Naive thymus-derived CD8-positive, alpha-beta T cell (primary cell): ENCODE results near the gene ALKBH5. TPM values are rescaled to one million over a fixed set of nuclear protein-coding genes. Genes with fewer than 3 reads are reported as not detected.
A peak's percentile ranks its signal among the peaks of the same experiment; 100 is the strongest.
"Not testable (repeated sequence)": the region's sequence is repeated elsewhere in the genome, so short reads cannot be mapped to it uniquely, and the experiment has no call there.

Experiments
- ATAC-seq, 2 donors: fragments of 150-1000 bp; cut with Tn5 transposase in 1 of 2; sonication (Bioruptor Pico), chemical (Tn5 transposase) in 1 of 2; 1 replicate in 1 of 2; 2 replicates in 1 of 2; pipeline ENCODE4 v1.10.0; 2021; ENCODE audit warnings: mild to moderate bottlenecking in 2 of 2, moderate library complexity in 2 of 2
- POLR2A ChIA-PET: fragments of 350-600 bp; sonication (Branson Sonifier 250); formaldehyde crosslinking; loops from one replicate; lab custom pipeline; 2021; ENCODE audit warnings: antibody characterized with exemption; lab: Charles Lee
- DNase-seq, 10 donors: peaks; one replicate each; pipeline versions ENCODE4 v3.0.0 to v3.0.0-alpha.2; 2020 to 2022
- H3K27ac Mint-ChIP-seq, 10 donors: one replicate each; pipeline ENCODE4 v1.8.0; 2020 to 2022; ENCODE audit warnings: mild to moderate bottlenecking in 10 of 10, mixed read lengths in 10 of 10, moderate library complexity in 4 of 10, inconsistent platforms in 1 of 10
- H3K27me3 Mint-ChIP-seq, 5 donors: one replicate each; pipeline ENCODE4 v1.8.0; 2021 to 2022; ENCODE audit warnings: mixed read lengths in 5 of 5
- H3K36me3 Mint-ChIP-seq, 3 donors: one replicate each; pipeline ENCODE4 v1.8.0; 2020 to 2022; ENCODE audit warnings: mixed read lengths in 3 of 3, mild to moderate bottlenecking in 2 of 3, inconsistent platforms in 1 of 3
- H3K4me1 Mint-ChIP-seq, 4 donors: one replicate each; pipeline ENCODE4 v1.8.0; 2021 to 2022; ENCODE audit warnings: mixed read lengths in 4 of 4
- H3K4me3 Mint-ChIP-seq, 10 donors: one replicate each; pipeline ENCODE4 v1.8.0; 2020 to 2022; ENCODE audit warnings: mild to moderate bottlenecking in 10 of 10, mixed read lengths in 10 of 10, moderate library complexity in 6 of 10, inconsistent platforms in 1 of 10
- H3K9me3 Mint-ChIP-seq, 9 donors: one replicate each; pipeline ENCODE4 v1.8.0; 2020 to 2022; ENCODE audit warnings: mixed read lengths in 9 of 9, mild to moderate bottlenecking in 3 of 9, inconsistent platforms in 1 of 9, moderate library complexity in 1 of 9
- polyA plus RNA-seq, 3 donors: library from polyadenylated mRNA; unstranded; fragments of 300-500 nt; fragmentation: Illumina TruSeq; gene quantifications; one replicate each; pipeline ENCODE4 v1.2.3, GENCODE V29; 2021
- total RNA-seq, 8 experiments: library from RNA in 2 of 8; stranded (reverse) in 2 of 8; gene quantifications; one replicate each; pipeline ENCODE4 v1.2.3 and lab custom pipeline; 2021 to 2026

The ALKBH5 gene
- total and polyA plus RNA-seq, 5 experiments from 2014 or later, result 109 to 148 (median 125) TPM

GRCh38 chr17:18208092-18208491, 24.5 kb downstream of the ALKBH5 start:
- DNase-seq, result no peak
- Mint-ChIP-seq H3K36me3 (peaks cover 0 to 82% (median 10%) of the 10 kb centered on the region in 3 donors), H3K27me3 (no peaks in the 10 kb centered on the region), H3K4me1 (peaks cover 2 to 15% (median 6%) of the 10 kb centered on the region in 4 donors), H3K9me3 (no peaks in the 10 kb centered on the region), H3K4me3 (no peak overlapping the region), H3K27ac (peak overlapping the region in 1 of 10 donors; percentile 80)
- POLR2A ChIA-PET, result no interaction called here
- no peak for ATAC-seq

DNA sequence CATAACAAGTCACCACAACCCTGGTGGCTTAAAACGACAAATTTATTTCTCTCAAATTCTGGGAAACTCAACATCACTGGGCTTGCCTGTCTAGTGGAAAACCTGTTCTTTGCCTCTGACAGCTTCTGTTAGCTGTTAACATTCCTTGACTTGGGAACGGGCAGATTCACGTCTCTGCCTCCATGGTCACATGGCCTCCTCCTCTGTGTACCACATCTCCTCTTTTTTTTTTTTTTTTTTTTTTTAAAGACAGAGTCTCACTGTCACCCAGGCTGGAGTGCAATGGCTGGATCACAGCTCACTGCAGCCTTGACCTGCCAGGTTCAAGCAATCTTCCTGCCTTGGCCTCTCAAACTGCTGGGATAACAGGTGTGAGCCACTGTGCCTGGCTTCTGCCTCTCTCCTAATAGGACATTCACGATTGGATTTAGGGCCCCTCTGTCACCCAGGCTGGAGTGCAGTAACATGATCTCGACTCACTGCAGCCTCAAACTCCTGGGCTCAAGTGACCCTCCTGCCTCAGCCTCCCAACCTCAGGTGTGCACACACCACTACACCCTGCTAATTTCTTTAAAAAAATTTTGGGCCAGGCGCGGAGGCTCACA, 30.1 kb downstream of the ALKBH5 start:
- Mint-ChIP-seq H3K4me3 (no peak overlapping the region), H3K27ac (peak overlapping the region in 2 of 10 donors; percentile 81 to 88), H3K9me3 (no peaks in the 10 kb centered on the region), H3K27me3 (no peaks in the 10 kb centered on the region), H3K4me1 (peaks cover 0 to 7% (median 3%) of the 10 kb centered on the region in 4 donors), H3K36me3 (peaks cover 0 to 29% (median 4%) of the 10 kb centered on the region in 3 donors)
- POLR2A ChIA-PET, result interaction anchor here (0.6 kb wide), 1 partner anchor 107 kb away, joined by 4 read pairs; no protein-coding TSS in a partner anchor
- DNase-seq, result no peak
- ATAC-seq, result no peak

- H3K4me1 Mint-ChIP-seq, H3K4me3 Mint-ChIP-seq, ATAC-seq, DNase-seq, H3K9me3 Mint-ChIP-seq, H3K36me3 Mint-ChIP-seq, H3K27me3 Mint-ChIP-seq: not testable (repeated sequence)
- H3K27ac Mint-ChIP-seq, result peak overlapping the region in 1 of 10 donors; percentile 43
- POLR2A ChIA-PET, result interaction anchor here (1.3 kb wide), 1 partner anchor 99 kb away, joined by 4 read pairs; no protein-coding TSS in a partner anchor
Measured at GRCh38 chr17:18216906-18217305, 33.3 kb downstream of the ALKBH5 start.

DNA sequence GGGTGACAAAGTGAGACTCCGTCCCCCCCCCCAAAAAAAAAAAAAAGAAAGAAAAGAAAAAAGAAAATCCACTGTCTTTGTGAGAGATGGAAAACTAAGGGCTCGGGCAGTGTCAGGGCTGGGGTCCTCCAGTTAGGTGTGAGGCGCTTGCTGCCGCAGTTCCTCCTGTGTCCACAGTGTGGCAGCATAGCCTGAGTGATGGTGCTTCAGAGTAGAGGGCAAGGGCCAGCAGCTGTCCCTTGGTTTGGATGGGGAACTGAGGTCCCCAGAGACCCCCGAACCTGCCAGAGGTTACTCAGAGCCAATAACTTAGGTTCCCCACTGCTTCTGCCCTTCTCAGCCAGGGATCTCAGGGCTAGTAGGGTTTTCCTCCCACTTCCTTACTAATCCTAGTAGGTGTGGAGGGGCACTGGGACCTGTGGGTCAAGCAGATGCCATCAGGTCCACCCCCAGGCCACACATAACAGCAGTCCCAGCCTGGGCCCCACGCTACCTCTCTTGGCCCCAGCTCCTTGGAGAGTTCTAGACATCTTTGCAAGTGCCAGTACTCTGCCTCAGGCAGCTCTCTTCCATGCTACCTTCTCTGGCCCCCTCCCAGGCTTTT, 33.9 kb downstream of the ALKBH5 start:
- ATAC-seq (peak; percentile 90 to 95), DNase-seq (peak; percentile 50 to 82 (median 66))
- Mint-ChIP-seq H3K4me3 (no peak overlapping the region), H3K9me3 (no peaks in the 10 kb centered on the region), H3K36me3 (no peaks in the 10 kb centered on the region), H3K4me1 (peaks cover 0 to 7% (median 2%) of the 10 kb centered on the region in 4 donors), H3K27me3 (no peaks in the 10 kb centered on the region), H3K27ac (peak overlapping the region in 3 of 10 donors; percentile 37 to 63 (median 59))
- POLR2A ChIA-PET, result interaction anchor here (0.6 to 1.3 kb wide), 5 partner anchors 29 to 1316 kb away, joined by 3 to 8 read pairs (median 4); partner anchors contain the start of gene SLC47A1

DNA sequence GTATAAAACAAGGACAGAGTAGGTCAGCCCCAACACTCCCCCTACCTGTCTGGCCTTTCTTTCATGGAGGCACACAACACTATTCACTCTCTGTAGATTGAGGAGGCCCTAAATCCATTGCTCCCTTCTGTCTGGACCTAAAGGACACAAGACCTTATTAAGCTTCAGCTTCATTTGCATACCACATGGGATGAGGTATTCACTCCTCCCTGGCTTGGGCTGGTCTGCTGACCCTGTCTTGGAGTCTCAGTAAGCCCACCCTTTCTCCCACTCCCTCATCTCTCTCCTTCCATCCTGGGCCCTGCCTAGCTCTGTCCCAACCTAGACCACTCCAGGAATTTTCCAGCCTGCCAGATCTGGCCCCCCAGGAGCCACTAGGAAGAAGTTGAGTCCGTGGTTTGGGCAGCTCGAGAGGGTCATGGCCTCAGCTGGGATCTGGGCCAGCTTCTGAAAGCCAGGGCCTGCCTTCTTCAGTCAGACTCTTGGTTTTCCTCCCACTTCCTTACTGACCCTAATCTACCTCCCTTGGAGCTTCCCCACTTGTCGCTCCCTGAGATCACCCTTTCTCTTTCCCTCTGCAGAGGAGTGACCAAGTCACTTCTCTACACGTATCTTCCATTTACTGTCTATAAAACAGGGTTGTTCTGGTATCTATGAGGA, 35.3 kb downstream of the ALKBH5 start:
- Mint-ChIP-seq H3K36me3 (no peaks in the 10 kb centered on the region), H3K4me3 (no peak overlapping the region), H3K9me3 (no peaks in the 10 kb centered on the region), H3K4me1 (peaks cover 0 to 7% (median 2%) of the 10 kb centered on the region in 4 donors), H3K27ac (no peak overlapping the region), H3K27me3 (no peaks in the 10 kb centered on the region)
- POLR2A ChIA-PET, result interaction anchor here (0.8 kb wide), 1 partner anchor 31 kb away, joined by 3 read pairs; no protein-coding TSS in a partner anchor
- ATAC-seq (no peak), DNase-seq (no peak)

GRCh38 chr17:18224053-18224386, 40.4 kb downstream of the ALKBH5 start:
- POLR2A ChIA-PET, result interaction anchor here (1.2 kb wide), 1 partner anchor 40 kb away, joined by 6 read pairs; the partner anchor contains the start of gene ALKBH5
- H3K4me3 Mint-ChIP-seq, result no peak overlapping the region

GRCh38 chr17:18224387-18225120, 40.9 kb downstream of the ALKBH5 start:
- DNase-seq (peak in 1 of 10 donors; percentile 64), ATAC-seq (no peak)
- H3K27ac Mint-ChIP-seq, result peak overlapping the region in 4 of 10 donors; percentile 9 to 73 (median 57)
- peak overlapping the region; percentile 37 to 87 (median 68) for H3K4me3 Mint-ChIP-seq
- POLR2A ChIA-PET, result interaction anchor here (1.2 to 1.5 kb wide), 2 partner anchors 41 to 90 kb away, joined by 3 to 6 read pairs; partner anchors contain the start of genes ALKBH5, SMCR8 and TOP3A
- H3K36me3 Mint-ChIP-seq, result peaks cover 0 to 3% (median 0%) of the 10 kb centered on the region in 3 donors
- no peaks in the 10 kb centered on the region for H3K9me3 Mint-ChIP-seq
- H3K4me1 Mint-ChIP-seq, result peaks cover 15 to 37% (median 28%) of the 10 kb centered on the region in 4 donors
- no peaks in the 10 kb centered on the region for H3K27me3 Mint-ChIP-seq

More at GRCh38 chr17:18224053-18224386, 40.4 kb downstream of the ALKBH5 start:
- Mint-ChIP-seq H3K9me3 (no peaks in the 10 kb centered on the region), H3K27me3 (no peaks in the 10 kb centered on the region), H3K4me1 (peaks cover 15 to 33% (median 28%) of the 10 kb centered on the region in 4 donors), H3K27ac (no peak overlapping the region), H3K36me3 (peaks cover 0 to 3% (median 0%) of the 10 kb centered on the region in 3 donors)
- DNase-seq (no peak), ATAC-seq (no peak)

DNA sequence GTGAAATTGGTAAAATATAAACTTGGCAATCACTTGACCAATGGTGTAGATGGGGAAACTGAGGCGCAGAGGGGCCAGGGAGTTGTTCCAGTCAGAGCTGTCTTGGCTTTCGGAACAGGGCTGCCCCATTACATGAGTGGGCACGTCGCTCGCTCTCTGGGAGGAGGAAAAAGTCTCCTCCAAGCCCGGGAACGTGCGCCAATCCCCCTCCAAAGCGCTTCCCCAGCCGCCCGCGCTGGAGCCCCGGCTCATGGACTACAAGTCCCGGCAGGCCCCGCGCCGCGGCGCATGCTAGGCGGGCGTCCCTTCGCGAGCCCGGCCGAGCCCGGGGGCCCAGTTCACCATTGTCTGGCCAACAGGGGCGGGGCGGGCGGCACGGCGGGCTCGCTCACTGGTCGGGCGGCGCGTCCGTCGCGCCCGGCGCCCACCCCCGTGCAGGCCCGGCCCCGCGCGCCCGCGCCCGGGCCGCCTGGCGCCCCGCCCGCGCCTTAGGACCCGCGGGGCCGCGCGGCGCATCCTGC, 41.6 kb downstream of the ALKBH5 start, which contains the start of gene LLGL1:
TSS of gene LLGL1 (plus strand) at position 515 of the 521 bp plus-strand sequence. CDS start 48 bp downstream, outside the sequence.
- DNase-seq, result peak; percentile 85 to 98 (median 96)
- peak; percentile 95 to 98 for ATAC-seq
- POLR2A ChIA-PET, result interaction anchor here (1.2 to 1.5 kb wide), 3 partner anchors 36 to 90 kb away, joined by 3 to 6 read pairs (median 4); partner anchors contain the start of genes ALKBH5, MIEF2, SMCR8 and TOP3A
- Mint-ChIP-seq H3K4me3 (peak within 1 kb of the TSS; percentile 87 to 99 (median 97)), H3K27ac (peak within 1 kb of the TSS; percentile 78 to 98 (median 92)), H3K36me3 (peaks cover 0 to 3% (median 0%) of the 10 kb centered on the region in 3 donors), H3K9me3 (no peaks in the 10 kb centered on the region), H3K4me1 (peaks cover 15 to 40% (median 28%) of the 10 kb centered on the region in 4 donors), H3K27me3 (no peaks in the 10 kb centered on the region)

DNA sequence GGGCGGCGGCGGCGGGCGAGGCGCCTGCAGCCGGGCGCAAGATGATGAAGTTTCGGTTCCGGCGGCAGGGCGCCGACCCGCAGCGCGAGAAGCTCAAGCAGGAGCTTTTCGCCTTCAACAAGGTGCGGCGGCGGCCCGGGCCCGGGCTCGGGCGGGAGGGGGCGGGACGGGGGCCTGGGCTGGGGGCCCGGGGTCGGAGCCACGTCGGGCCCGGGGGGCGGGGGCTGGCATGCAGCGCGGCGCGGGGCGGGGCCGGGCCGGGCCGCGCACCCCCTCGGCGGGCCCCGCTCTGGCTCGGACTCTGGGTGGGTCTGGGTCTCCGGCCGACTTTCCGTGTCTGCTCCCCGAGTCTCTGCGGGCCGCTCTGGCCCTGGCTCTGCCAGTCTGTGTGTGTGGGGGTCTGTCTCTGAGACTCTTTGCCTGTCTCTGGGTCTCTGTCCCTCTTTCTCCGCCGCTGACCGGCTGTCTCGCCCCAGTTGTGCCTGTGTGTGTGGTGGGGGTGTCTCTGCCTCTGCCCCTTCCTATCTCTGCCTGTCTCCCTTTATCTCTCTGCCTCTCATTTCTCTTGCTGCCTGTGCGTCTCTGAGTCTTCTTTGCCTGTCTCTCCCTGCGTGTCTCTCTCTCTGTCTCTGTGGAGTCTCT, 42.1 kb downstream of the ALKBH5 start:
- H3K9me3 Mint-ChIP-seq, result no peaks in the 10 kb centered on the region
- H3K4me1 Mint-ChIP-seq, result peaks cover 15 to 41% (median 28%) of the 10 kb centered on the region in 4 donors
- POLR2A ChIA-PET, result interaction anchor here (0.6 to 1.5 kb wide), 3 partner anchors 35 to 89 kb away, joined by 3 to 4 read pairs (median 4); partner anchors contain the start of genes MIEF2, SMCR8 and TOP3A
- no peak for ATAC-seq
- peak in 1 of 10 donors; percentile 21 for DNase-seq
- peaks cover 0 to 3% (median 0%) of the 10 kb centered on the region in 3 donors for H3K36me3 Mint-ChIP-seq
- H3K27ac Mint-ChIP-seq, result peak overlapping the region; percentile 78 to 98 (median 92)
- H3K4me3 Mint-ChIP-seq, result peak overlapping the region; percentile 87 to 99 (median 97)
- no peaks in the 10 kb centered on the region for H3K27me3 Mint-ChIP-seq

GRCh38 chr17:18226284-18226945, 42.8 kb downstream of the ALKBH5 start:
- H3K27me3 Mint-ChIP-seq, result no peaks in the 10 kb centered on the region
- peaks cover 15 to 41% (median 28%) of the 10 kb centered on the region in 4 donors for H3K4me1 Mint-ChIP-seq
- POLR2A ChIA-PET, result interaction anchor here (0.6 to 1.2 kb wide), 2 partner anchors 35 to 42 kb away, joined by 4 read pairs; partner anchors contain the start of gene MIEF2
- H3K9me3 Mint-ChIP-seq, result no peaks in the 10 kb centered on the region
- H3K36me3 Mint-ChIP-seq, result peaks cover 0 to 3% (median 0%) of the 10 kb centered on the region in 3 donors
- H3K4me3 Mint-ChIP-seq, result peak overlapping the region; percentile 87 to 99 (median 97)
- DNase-seq, result peak in 1 of 10 donors; percentile 10
- no peak for ATAC-seq
- peak overlapping the region; percentile 78 to 98 (median 92) for H3K27ac Mint-ChIP-seq
